Ishikawa (cell line): ENCODE measurements around the gene TMEM11.

ENCODE experiments used
- CEBPB ChIP-seq: IDR thresholded peaks from 2 replicates; pipeline ENCODE4 v1.6.1; 2012
- CREB1 ChIP-seq: IDR thresholded peaks from 2 replicates; pipeline ENCODE4 v1.6.1; 2012; ENCODE audit warnings: low read depth
- EGR1 ChIP-seq: IDR thresholded peaks from 2 replicates; pipeline ENCODE4 v1.6.1; 2012
- EP300 ChIP-seq: IDR thresholded peaks from 2 replicates; pipeline ENCODE4 v1.6.1; 2012; ENCODE audit warnings: borderline replicate concordance
- FOXM1 ChIP-seq: IDR thresholded peaks from 2 replicates; pipeline ENCODE4 v1.6.1; 2012; ENCODE audit warnings: low read depth, borderline replicate concordance
- MAX ChIP-seq: IDR thresholded peaks from 2 replicates; pipeline ENCODE4 v1.6.1; 2012
- NFIC ChIP-seq: IDR thresholded peaks from 2 replicates; pipeline ENCODE4 v1.6.1; 2012
- RAD21 ChIP-seq: IDR thresholded peaks from 2 replicates; pipeline ENCODE4 v1.6.1; 2012; ENCODE audit warnings: low read depth
- REST ChIP-seq: IDR thresholded peaks from 2 replicates; pipeline ENCODE4 v1.6.1; 2012; ENCODE audit warnings: low read depth, mild to moderate bottlenecking
- TAF1 ChIP-seq: IDR thresholded peaks from 2 replicates; pipeline ENCODE4 v1.6.1; 2012; ENCODE audit warnings: low read depth, mild to moderate bottlenecking
- TCF12 ChIP-seq: IDR thresholded peaks from 2 replicates; pipeline ENCODE4 v1.6.1; 2012; ENCODE audit warnings: low read depth
- TEAD4 ChIP-seq: IDR thresholded peaks from 2 replicates; pipeline ENCODE4 v1.6.1; 2012
- USF1 ChIP-seq: IDR thresholded peaks from 2 replicates; pipeline ENCODE4 v1.6.1; 2012
- YY1 ChIP-seq: IDR thresholded peaks from 2 replicates; pipeline ENCODE4 v1.6.1; 2012; ENCODE audit warnings: low read depth
- ZBTB7A ChIP-seq: IDR thresholded peaks from 2 replicates; pipeline ENCODE4 v1.6.1; 2012; ENCODE audit warnings: low read depth

TMEM11 gene

GRCh38 chr17:21252796-21253645 is 39.1 kb upstream of the TMEM11 start, which contains the start of gene NATD1:
TSS of gene NATD1 (minus strand) at chr17:21253410. CDS start at chr17:21253264, 146 bp downstream.
- no peak for TF ChIP-seq RAD21
- peak; percentile 16; the same call in 1 of the 2 replicates for TF ChIP-seq TCF12
- no peak for TF ChIP-seq YY1
- TF ChIP-seq MAX: peak; percentile 82; the same call in 1 of the 2 replicates
- TF ChIP-seq EP300: 0 out of 2 replicates have a peak, but pooled peaks have one; percentile 14
- TF ChIP-seq ZBTB7A: peak; percentile 28; the same call in 1 of the 2 replicates
- no peak for TF ChIP-seq CEBPB
- peak; percentile 80 for TF ChIP-seq TEAD4
- TF ChIP-seq EGR1: no peak
- TF ChIP-seq CREB1: no peak
- peak; percentile 50; the same call in 1 of the 2 replicates for TF ChIP-seq TAF1
- no peak for TF ChIP-seq NFIC
- TF ChIP-seq USF1: peak; percentile 99

- TF ChIP-seq RAD21: no peak
- no peak for TF ChIP-seq YY1
These were observed 38.4 kb upstream of the TMEM11 start for GRCh38 chr17:21252289-21252795.

GRCh38 chr17:21251337-21252010 is 37.5 kb upstream of the TMEM11 start:
- TF ChIP-seq CEBPB (no peak), MAX (no peak), NFIC (no peak), USF1 (no peak), RAD21 (no peak), EGR1 (no peak), CREB1 (no peak), ZBTB7A (no peak), TAF1 (no peak), YY1 (no peak), FOXM1 (no peak), EP300 (no peak)

GRCh38 chr17:21250854-21251253 is 36.9 kb upstream of the TMEM11 start:
- TF ChIP-seq REST (no peak), CEBPB (no peak), TAF1 (no peak), MAX (no peak), ZBTB7A (no peak), TCF12 (no peak)

- no peak for TF ChIP-seq ZBTB7A
- no peak for TF ChIP-seq YY1
- TF ChIP-seq CREB1: no peak
- TF ChIP-seq NFIC: no peak
- no peak for TF ChIP-seq TEAD4
- TF ChIP-seq REST: no peak
- no peak for TF ChIP-seq RAD21
These were observed 36.2 kb upstream of the TMEM11 start for GRCh38 chr17:21249920-21250703.
